Suppressor macrophage treated with lipopolysaccharide for 1 hour (primary cell): ENCODE data around the gene NOXA1.
A peak's percentile ranks its signal among the peaks of the same experiment; 100 is the strongest.
"Not testable (repeated sequence)": the region's sequence is repeated elsewhere in the genome, so short reads cannot be mapped to it uniquely, and the experiment has no call there.

ENCODE experiments used
- DNase-seq, 3 donors: peaks; one replicate each; pipeline ENCODE4 v3.0.0-alpha.2; 2020 to 2022

Gene NOXA1

GRCh38 chr9:137441289-137441934 is 18.2 kb downstream of the NOXA1 start, which contains the start of gene ENTPD8:
ENTPD8 (minus strand) TSS chr9:137441357; CDS start chr9:137438285, 3,072 bp downstream.
- DNase-seq: peak in 1 of 3 donors; percentile 42

DNA sequence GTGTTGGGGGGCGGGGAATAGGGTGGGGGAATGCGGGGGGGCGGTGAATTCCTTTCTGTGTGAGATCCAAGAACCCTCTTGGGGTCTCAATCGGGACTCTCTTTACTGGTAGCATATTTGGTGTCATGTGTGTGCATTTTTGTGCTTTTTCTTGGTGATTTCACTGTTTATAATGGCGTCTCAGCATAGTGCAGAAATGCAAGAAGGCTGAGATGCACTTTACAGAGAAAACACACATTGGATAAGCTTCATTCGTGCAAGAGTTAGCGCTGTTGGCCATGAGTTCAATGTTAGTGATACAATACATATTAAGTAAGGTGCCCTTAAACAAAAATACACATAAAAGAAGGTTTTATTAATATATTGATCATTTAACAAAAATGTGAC is 18.7 kb downstream of the NOXA1 start:
- no peak for DNase-seq

DNA sequence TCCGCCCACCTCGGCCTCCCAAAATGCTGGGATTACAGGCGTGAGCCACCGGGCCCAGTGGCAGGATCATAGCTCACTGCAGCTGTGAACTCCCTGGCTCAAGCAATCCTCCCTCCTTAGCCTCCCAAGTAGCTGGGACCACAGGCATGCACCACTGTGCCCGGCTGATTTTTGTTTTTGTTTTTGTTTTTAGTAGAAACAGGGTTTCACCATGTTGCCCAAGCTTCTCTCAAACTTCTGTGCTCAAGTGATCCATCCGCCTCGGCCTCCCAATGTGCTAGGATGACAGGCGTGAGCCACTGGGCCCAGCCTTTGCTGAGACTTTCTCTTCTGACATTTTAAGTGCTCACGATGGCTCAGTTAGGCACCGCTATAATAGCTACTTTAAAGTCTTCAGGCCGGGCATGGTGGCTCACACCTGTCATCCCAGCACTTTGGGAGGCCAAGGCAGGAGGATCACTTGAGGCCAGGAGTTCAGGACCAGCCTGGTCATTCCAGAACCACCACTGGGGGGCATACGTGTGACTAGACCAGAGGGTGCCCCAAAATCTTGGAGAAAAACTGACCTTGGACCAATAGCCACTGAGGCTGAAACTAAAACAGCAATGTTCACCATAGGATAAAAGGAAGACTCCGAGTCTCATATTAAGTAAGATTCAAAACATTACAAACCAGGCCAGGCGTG is 21.1 kb downstream of the NOXA1 start:
- no peak for DNase-seq

DNA sequence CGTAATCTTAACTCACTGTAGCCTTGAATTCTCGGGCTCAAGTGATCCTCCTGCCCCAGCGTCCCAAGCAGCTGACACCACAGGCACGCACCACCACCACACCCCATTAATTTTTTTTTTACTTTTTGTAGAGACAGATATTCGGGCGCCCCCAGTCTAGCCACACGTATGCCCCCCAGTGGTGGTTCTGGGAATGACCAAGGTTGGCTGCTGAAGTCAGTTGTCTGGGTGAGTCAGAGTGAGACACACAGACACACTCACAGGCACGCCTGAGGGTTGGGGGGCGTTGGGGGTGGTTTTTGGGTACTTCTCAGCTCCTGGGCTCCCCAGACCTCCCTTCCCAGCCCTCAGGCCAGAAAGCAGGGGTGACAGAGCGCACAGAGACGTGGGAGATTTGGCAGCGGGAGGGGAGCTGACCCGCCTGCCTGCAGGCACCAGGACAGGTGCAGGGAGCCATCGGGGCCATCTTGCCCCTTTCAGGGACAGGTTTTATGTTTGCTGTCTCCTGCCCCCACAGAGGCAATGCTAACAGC is 22.1 kb downstream of the NOXA1 start:
- DNase-seq: peak; percentile 89 to 95 (median 92)

DNA sequence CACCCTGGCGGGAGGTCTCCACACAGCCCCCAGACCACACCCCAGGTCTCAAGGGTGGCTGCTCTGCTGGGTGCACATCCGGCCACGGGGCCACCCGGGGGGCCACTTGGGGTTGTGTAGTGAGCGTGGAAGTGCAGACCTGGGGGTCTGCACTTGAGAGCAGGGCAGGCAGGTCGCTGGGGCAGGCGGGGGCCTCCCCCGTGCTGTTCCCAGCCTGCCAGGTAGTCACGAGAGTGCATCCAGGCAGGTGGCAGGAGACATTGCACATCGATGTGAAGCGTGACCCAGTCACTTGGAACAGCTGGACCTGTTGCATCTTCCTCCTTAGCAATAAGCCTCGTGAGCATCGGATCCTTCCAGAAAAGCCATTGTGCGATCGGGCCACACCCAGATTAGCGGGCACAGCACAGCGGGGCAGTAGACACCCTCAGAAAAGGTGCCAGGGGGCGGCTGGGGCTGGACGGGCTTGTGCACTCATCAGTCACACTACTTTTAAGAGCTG is 22.8 kb downstream of the NOXA1 start:
- DNase-seq: no peak

- DNase-seq: peak; percentile 54 to 64 (median 59)
Measured at GRCh38 chr9:137446851-137447471, 23.8 kb downstream of the NOXA1 start.

DNA sequence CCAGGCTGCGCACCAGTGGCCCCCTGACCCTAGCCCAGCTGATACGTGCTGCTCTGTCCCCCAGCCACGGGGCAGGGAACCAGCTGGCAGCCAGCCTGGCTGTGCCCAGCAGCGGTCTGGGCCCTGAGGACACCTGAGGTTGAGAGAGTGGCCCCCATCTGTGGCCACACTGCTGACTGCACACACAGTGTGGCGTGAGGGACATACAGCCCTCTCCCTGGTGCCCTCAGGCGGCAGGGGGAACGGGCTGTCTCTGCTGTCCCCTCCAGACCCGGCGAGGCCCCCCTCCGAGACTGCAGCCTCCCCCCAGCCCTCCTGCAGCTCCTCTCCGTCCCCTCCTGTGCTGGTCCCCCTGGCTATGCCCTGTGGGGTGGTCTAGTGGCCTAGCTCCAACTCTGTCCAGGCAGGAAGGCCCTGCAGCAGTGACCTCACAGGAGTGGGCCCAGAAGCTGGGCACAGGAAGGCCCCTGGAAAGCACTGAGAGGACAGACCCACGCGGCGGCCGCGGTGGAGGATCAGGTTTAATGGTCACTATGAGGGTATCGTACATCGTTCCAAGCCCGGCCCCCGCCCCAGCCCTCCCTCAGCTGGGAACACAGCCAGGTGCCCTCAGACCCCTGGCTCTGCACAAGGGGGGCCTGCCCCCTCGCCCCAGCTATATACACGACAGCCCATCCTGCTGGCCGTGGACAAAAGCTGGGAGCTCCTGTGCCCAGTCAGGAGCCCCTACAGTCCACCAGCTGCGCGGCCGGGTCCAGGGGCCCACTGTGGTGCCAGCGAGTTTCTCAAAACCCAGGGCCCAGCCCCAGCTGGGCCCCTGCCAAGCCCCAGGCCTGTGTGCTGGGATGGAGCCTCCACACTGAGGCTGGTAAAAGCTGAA is 24.8 kb downstream of the NOXA1 start:
- DNase-seq: no peak

GRCh38 chr9:137448602-137448962 is 25.4 kb downstream of the NOXA1 start:
- no peak for DNase-seq

DNA sequence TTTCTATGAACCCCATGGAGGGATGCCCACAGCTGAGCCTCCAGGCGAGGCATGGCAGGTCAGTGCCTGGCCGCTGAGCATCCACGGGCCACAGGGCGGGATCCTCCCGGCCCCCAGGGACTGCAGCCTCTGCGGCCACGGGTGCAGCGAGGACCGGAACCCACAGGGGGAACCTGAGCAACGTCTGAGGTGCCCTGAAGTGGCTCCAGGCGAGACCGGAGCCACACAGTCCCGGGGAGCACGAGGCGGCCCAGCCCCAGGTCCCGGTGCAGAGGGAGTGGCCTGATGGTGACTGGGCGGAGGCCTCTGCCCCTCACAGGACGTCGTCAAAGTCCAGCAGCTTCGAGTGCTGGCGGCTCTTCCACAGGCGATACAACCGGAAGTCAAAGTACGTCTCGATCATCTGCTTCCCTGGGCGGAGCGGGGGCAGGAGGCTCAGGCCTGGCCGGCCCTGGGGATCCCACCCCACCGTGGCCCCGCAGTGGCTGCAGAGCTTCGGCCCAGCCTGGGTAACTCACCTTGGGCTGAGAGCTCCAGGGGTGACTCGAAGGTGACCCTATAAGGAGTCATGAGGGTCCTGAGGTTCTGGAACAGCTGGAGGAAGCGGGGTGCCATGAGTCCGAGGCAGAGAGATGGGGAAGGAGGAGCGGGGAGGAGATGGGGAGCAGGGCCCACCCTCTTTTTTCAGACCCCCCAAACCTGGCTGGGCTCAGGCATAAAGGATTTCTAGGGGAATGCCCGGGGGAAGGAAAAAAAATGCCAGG is 26.1 kb downstream of the NOXA1 start:
- no peak for DNase-seq

GRCh38 chr9:137449931-137450538 is 26.8 kb downstream of the NOXA1 start:
- no peak for DNase-seq

GRCh38 chr9:137450539-137451222 is 27.5 kb downstream of the NOXA1 start:
- peak in 2 of 3 donors; percentile 39 to 70 for DNase-seq

DNA sequence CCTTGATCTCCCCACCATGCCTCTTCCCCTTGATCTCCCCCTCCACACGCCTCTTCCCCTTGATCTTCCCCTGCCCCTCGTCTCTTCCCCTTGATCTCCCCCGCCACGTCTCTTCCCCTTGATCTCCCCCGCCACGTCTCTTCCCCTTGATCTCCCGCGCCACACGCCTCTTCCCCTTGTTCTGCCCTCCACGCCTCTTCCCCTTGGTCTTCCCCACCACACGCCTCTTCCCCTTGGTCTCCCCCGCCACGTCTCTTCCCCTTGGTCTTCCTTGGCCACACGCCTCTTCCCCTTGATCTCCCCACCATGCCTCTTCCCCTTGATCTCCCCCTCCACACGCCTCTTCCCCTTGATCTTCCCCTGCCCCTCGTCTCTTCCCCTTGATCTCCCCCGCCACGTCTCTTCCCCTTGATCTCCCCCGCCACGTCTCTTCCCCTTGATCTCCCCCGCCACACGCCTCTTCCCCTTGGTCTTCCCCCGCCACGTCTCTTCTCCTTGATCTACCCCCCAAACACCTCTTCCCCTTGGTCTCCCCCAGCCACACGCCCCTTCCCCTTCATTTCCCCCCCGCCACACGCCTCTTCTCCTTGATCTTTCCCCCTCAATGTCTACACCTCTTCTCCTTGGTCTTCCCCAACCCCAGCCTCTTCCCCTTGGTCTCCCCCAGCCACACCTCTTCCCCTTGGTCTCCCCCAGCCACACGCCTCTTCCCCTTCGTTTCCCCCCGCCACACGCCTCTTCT is 28.2 kb downstream of the NOXA1 start:
- not testable (repeated sequence) for DNase-seq

- DNase-seq: peak in 1 of 3 donors; percentile 36
Measured at GRCh38 chr9:137452006-137452760, 29.0 kb downstream of the NOXA1 start.

GRCh38 chr9:137452761-137453642 is 29.8 kb downstream of the NOXA1 start:
- no peak for DNase-seq

DNA sequence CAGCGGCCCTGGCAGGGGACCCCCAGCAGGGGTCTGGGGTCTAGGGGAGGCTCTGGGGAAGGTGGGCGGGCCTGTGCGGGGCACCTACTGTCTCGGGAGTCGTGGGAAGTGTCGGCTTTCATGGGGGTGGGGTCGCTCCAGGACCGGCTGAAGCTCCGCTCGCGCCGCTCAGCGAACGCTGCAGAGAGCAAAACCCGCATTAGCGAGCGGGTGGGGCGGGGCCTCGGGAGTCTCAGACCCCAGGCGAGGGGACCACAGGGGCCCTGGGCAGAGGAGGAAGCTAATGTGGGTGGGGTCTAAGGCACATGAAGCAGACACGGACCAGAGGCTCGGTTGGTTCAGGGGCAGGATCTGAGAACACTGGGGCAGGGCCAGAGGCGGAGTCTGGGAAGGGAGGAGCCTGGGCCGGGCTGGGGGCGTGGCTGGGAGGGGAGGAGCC is 30.5 kb downstream of the NOXA1 start:
- peak; percentile 68 to 87 (median 78) for DNase-seq

GRCh38 chr9:137454145-137454596 is 31.0 kb downstream of the NOXA1 start:
- peak; percentile 30 to 66 (median 38) for DNase-seq

GRCh38 chr9:137454597-137455358 is 31.6 kb downstream of the NOXA1 start:
- DNase-seq: peak; percentile 57 to 72 (median 60)
